ENCODE results near the gene PTMS.
A peak's percentile ranks its signal among the peaks of the same experiment; 100 is the strongest.

GRCh38 chr12:6752921-6753771 lies 13.0 kb upstream of the PTMS start, which contains the start of gene MLF2:
- TF ChIP-seq POLR2A (IDR thresholded peaks at IDR 0.05): peak; percentile 71 to 99 (median 88)
- peak; percentile 83 to 98 (median 98) for TF ChIP-seq CTCF (IDR thresholded peaks at IDR 0.05)
- peak; percentile 93 to 98 for TF ChIP-seq POLR2AphosphoS5 (IDR thresholded peaks at IDR 0.05)

Data from upper lobe of left lung (tissue), 4 donors.